NK-92 treated with Interleukin-12 subunit alpha and Interleukin-12 subunit beta, amount 100 ng/mL, for 24 hours (cell line): ENCODE measurements around the gene CNGA3.
A peak's percentile ranks its signal among the peaks of the same experiment; 100 is the strongest.

Source experiments
- DNase-seq: peaks from one replicate; lab custom pipeline; 2025; lab: John Stamatoyannopoulos, UW

CNGA3 gene

GRCh38 chr2:98444436-98445176, 98.3 kb downstream of the CNGA3 start, which contains the start of gene INPP4A:
TSS of gene INPP4A (plus strand) at chr2:98444858. CDS start at chr2:98520049, 75,191 bp downstream.
- DNase-seq = peak; percentile 79

- peak; percentile 58 for DNase-seq
Observed at GRCh38 chr2:98445177-98445682, 99.0 kb downstream of the CNGA3 start.

- DNase-seq = peak; percentile 44
Observed at GRCh38 chr2:98445683-98446581, 99.7 kb downstream of the CNGA3 start.

GRCh38 chr2:98446850-98447249, 100.6 kb downstream of the CNGA3 start:
- no peak for DNase-seq
